Lower lobe of right lung (tissue), 2 donors: Measurements from ENCODE around the gene ST6GALNAC4. TPM values are rescaled to one million over a fixed set of nuclear protein-coding genes. Genes with fewer than 3 reads are reported as not detected.

ENCODE experiments used
- ATAC-seq, 2 donors: fragments of 200-7000 bp; cut with Tn5 transposase; one replicate each; pipeline ENCODE4 v1.9.1; 2020 to 2022; ENCODE audit warnings: mild to moderate bottlenecking in 2 of 2, moderate library complexity in 2 of 2
- DNase-seq: peaks from one replicate; pipeline ENCODE4 v3.0.0-alpha.2; 2020
- H3K27ac ChIP-seq: fragments of 200-600 bp; one replicate; pipeline ENCODE4 v1.8.0; 2022
- H3K27me3 ChIP-seq: fragments of 200-600 bp; one replicate; pipeline ENCODE4 v1.8.0; 2022; ENCODE audit warnings: low read depth
- H3K36me3 ChIP-seq: fragments of 200-600 bp; one replicate; pipeline ENCODE4 v1.8.0; 2022; ENCODE audit warnings: mild to moderate bottlenecking
- H3K4me1 ChIP-seq: fragments of 200-600 bp; one replicate; pipeline ENCODE4 v1.8.0; 2022
- H3K4me3 ChIP-seq: fragments of 200-600 bp; one replicate; pipeline ENCODE4 v1.8.0; 2022; ENCODE audit warnings: mild to moderate bottlenecking
- H3K9me3 ChIP-seq: fragments of 200-600 bp; one replicate; pipeline ENCODE4 v1.8.0; 2022
- CTCF ChIP-seq: fragments of 200-600 bp; IDR thresholded peaks from one replicate; pipeline ENCODE4 v1.8.0; 2022; ENCODE audit warnings: antibody characterized with exemption, mild to moderate bottlenecking
- intact Hi-C: fragments of 100-400 bp; cut with DNase I; formaldehyde crosslinking; loops from one replicate; pipeline ENCODE4 v1.11.0; 2022
- total RNA-seq: library from RNA; stranded (reverse); fragmentation: NEBNext Ultra II Directional; extraction: Animal tissue kit (Norgen Biotek cat#: 25700); gene quantifications from one replicate; pipeline ENCODE4 v1.2.1, GENCODE V29; 2021
- donor health status: DM: no; HTN: yes; CAD: no; lungs with severe emphysema.

Gene ST6GALNAC4
- total RNA-seq, 1 donor from 2014 or later = 45.6 TPM

DNA sequence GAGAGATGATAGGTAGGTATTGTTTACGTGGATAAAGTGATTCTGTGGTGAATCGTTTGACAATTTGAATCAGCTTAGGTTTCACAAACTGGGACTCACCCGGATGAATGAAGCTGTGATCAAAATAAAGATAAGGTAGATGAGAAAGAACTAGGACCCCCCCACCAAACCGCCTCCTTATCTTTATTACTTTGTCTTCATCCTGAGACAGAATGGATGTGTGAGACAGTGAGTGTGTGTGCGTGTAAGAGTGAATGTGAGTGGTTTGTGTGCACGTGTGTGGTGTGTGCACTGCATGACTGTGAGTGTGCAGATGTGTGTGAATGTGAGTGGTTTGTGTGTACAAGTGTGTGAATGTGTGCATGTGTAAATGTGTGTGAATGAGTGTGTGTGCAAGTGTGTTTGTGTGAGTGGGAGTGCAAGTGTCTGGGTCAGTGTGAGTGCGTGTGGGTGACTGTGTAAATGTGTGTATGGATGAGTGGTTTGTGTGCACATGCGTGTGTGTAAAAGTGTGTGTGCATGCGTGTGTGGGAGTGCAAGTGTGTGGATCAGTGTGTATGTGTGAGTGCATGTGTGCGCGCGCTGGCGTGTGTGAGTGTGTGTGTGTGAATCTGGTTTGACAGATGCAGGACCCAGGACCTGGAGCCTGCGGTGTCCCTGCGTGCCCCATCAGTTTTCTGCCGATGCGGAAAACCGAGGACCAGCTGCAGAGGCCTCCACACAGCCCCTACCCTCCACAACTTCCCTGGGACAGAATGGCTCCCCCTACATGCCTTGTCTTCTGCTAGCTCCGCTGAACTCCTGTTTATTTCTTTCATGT is 51.0 kb downstream of the ST6GALNAC4 start:
- intact Hi-C loops = no loop called here
- ATAC-seq (no peak), DNase-seq (no peak)
- Histone ChIP-seq H3K9me3 (no peaks in the 10 kb centered on the region), H3K4me3 (no peak overlapping the region), H3K27me3 (no peaks in the 10 kb centered on the region), H3K27ac (no peak overlapping the region), H3K36me3 (peaks cover 23% of the 10 kb centered on the region), H3K4me1 (peaks cover 71% of the 10 kb centered on the region)
- TF ChIP-seq CTCF = no peak

DNA sequence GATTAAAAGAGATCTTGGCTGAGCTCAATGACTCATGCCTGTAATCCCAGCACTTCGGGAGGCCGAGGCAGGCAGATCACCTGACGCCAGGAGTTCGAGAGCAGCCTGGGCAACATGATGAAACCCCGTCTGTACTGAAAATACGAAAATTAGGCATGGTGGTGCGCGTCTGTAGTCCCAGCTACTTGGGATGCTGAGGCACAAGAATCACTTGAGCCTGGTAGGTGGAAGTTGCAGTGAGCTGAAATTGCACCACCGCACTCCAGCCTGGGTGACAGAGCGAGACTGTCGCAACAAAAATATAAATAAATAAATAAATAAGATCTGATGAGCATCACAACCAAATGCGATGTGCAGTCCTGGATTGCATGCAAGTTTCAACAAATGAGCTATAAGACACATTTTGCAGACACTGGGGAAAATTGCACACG is 53.6 kb downstream of the ST6GALNAC4 start:
- Histone ChIP-seq H3K27me3 (no peaks in the 10 kb centered on the region), H3K36me3 (peaks cover 10% of the 10 kb centered on the region), H3K9me3 (no peaks in the 10 kb centered on the region), H3K4me1 (peaks cover 83% of the 10 kb centered on the region), H3K4me3 (no peak overlapping the region), H3K27ac (peak overlapping the region; percentile 85)
- DNase-seq (no peak), ATAC-seq (no peak)
- no peak for TF ChIP-seq CTCF
- intact Hi-C loops = no loop called here

DNA sequence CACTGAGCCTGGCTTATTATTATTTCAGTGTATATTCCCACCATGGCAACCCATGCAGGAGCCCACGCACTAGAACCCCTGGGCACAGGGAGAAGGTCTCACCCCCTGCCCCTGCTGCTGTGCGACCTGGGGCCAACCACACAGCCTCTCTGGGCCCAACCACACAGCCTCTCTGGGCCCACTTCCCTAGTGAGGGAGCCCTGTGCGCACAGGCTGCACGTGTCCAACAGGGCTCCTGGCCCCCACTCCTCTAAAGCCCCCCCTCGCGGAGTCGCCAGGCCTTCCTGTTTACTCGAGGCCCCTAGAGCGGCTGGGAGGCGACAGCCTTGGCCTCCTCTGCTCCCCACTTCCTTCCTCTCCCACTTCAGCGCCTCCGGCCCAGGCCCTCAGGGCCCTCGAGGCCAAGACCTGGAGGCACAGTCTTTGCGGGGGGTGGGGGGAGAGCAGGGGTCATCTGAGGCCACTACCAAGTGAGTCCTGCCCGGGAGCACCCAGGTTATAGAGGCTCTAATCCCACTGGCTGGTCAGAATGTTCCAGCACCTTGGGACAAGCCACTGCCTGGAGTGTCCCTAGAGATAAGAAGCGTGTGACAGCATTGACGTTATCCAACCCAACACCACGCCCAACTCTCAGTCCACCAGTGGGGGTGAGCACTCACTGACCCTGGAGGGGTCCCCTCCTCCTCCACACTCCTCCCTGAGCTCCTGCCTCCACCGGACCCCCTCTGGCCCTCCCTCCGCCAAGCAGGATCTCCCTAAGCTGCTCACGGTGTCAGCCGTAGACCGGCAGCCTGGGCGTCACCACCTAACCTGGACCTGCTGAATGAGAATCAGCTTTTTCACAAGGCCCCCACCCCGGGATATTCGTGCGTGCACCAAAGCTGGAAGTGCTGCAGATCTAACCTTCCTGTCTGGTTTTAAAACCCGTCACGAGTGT is 54.5 kb downstream of the ST6GALNAC4 start:
- Histone ChIP-seq H3K4me1 (peaks cover 83% of the 10 kb centered on the region), H3K36me3 (peaks cover 1% of the 10 kb centered on the region), H3K27me3 (no peaks in the 10 kb centered on the region), H3K4me3 (peak overlapping the region; percentile 14), H3K9me3 (no peaks in the 10 kb centered on the region), H3K27ac (peak overlapping the region; percentile 85)
- peak; percentile 88 to 93 for ATAC-seq
- TF ChIP-seq CTCF = no peak
- intact Hi-C loops = no loop called here
- DNase-seq = peak; percentile 92

- H3K36me3 ChIP-seq = no peaks in the 10 kb centered on the region
- peaks cover 90% of the 10 kb centered on the region for H3K4me1 ChIP-seq
- H3K27me3 ChIP-seq = no peaks in the 10 kb centered on the region
- no peaks in the 10 kb centered on the region for H3K9me3 ChIP-seq
- peak overlapping the region; percentile 6 for H3K27ac ChIP-seq
- no peak for ATAC-seq
- no peak for DNase-seq
- intact Hi-C loops = no loop called here
- H3K4me3 ChIP-seq = no peak overlapping the region
- no peak for TF ChIP-seq CTCF
Observed at GRCh38 chr9:127860779-127861178, 56.1 kb downstream of the ST6GALNAC4 start.

DNA sequence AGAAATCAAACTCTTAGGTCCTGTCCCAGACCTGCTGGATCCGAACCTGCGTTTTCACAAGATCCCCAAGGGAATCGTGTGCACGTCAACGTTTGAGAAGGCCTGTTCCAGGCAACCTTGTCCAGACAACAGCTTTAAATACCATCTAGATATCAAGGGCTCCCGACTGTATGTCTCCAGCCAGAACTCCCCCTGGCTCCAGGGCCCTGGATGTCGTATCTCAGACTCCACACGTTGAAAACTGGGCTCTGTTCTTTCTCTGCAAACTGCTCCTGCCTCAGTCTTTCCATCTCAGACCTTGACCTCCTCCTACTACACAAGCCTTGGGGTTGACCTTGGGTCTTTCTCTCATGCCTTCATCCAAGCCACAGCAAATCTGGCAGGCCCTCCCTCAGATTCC is 56.6 kb downstream of the ST6GALNAC4 start:
- Histone ChIP-seq H3K27ac (peak overlapping the region; percentile 6), H3K27me3 (no peaks in the 10 kb centered on the region), H3K36me3 (no peaks in the 10 kb centered on the region), H3K9me3 (no peaks in the 10 kb centered on the region), H3K4me3 (no peak overlapping the region), H3K4me1 (peaks cover 93% of the 10 kb centered on the region)
- ATAC-seq (no peak), DNase-seq (no peak)
- no peak for TF ChIP-seq CTCF
- intact Hi-C loops = no loop called here
